OCI-LY3 (cell line): ENCODE data around the gene HDGF.

Experiments
- H2AFZ ChIP-seq: fragments of 200-600, 300-600 bp; shearing (Covaris generic); 2 replicates; pipeline ENCODE4 v1.6.0; 2014; ENCODE audit warnings: antibody characterized with exemption, low read depth, low read length
- H3K27ac ChIP-seq: fragments of 200-600, 300-600 bp; sonication (generic); 2 replicates; pipeline ENCODE4 v1.5.1; 2014; ENCODE audit warnings: mild to moderate bottlenecking, low read length, moderate library complexity, mixed read lengths
- H3K27me3 ChIP-seq: fragments of 200-600, 300-600 bp; sonication (generic); 2 replicates; pipeline ENCODE4 v1.6.1; 2014; ENCODE audit warnings: low read depth, low read length, mixed read lengths
- H3K36me3 ChIP-seq: fragments of 200-600, 300-600 bp; sonication (generic); replicated peaks from 2 replicates; pipeline ENCODE3; 2014; ENCODE audit warnings: low read depth, low read length, mixed read lengths
- H3K4me1 ChIP-seq: fragments of 300-600, 200-600 bp; sonication (generic); 2 replicates; pipeline ENCODE4 v1.6.1; 2014; ENCODE audit warnings: low read length, mixed read lengths
- H3K4me2 ChIP-seq: fragments of 200-600, 300-600 bp; sonication (generic); 2 replicates; pipeline ENCODE4 v1.6.1; 2014; ENCODE audit warnings: low read length, mixed read lengths
- H3K4me3 ChIP-seq: fragments of 300-600, 200-600 bp; sonication (generic); 2 replicates; pipeline ENCODE4 v1.5.1; 2014; ENCODE audit warnings: antibody characterized with exemption, mild to moderate bottlenecking, low read length, moderate library complexity
- H3K79me2 ChIP-seq: fragments of 300-600, 200-600 bp; shearing (Covaris generic); 2 replicates; pipeline ENCODE4 v1.6.1; 2014; ENCODE audit warnings: mild to moderate bottlenecking, low read length, mixed read lengths
- H3K9ac ChIP-seq: fragments of 300-600, 200-600 bp; shearing (Covaris generic); 2 replicates; pipeline ENCODE4 v1.6.0; 2014; ENCODE audit warnings: mild to moderate bottlenecking, low read length, moderate library complexity
- H3K9me3 ChIP-seq: fragments of 200-600, 300-600 bp; shearing (Covaris generic); 2 replicates; pipeline ENCODE4 v1.6.1; 2014; ENCODE audit warnings: low read length, mixed read lengths; ENCODE audit not compliant: insufficient read depth
- H4K20me1 ChIP-seq: fragments of 200-600, 300-600 bp; sonication (generic); 2 replicates; pipeline ENCODE4 v1.6.1; 2016; ENCODE audit warnings: low read length, mixed read lengths; ENCODE audit not compliant: insufficient read depth
- EZH2phosphoT487 ChIP-seq: fragments of 200-600 bp; shearing (Covaris generic); IDR thresholded peaks from 2 replicates; pipeline ENCODE4 v1.6.1; 2018; ENCODE audit warnings: antibody characterized with exemption, mixed run types, low read depth
- TF ChIP-seq, protein P1 (sequence below): fragments of 200-600, 300-600 bp; sonication (generic); IDR thresholded peaks from 2 replicates; pipeline ENCODE4 v1.5.1; 2014; ENCODE audit warnings: antibody characterized with exemption, low read length, low read depth

Gene HDGF

GRCh38 chr1:156755527-156755950 is 4.1 kb upstream of the HDGF start:
- no peak overlapping the region for H3K4me2 ChIP-seq
- no peaks in the 10 kb centered on the region for H3K27me3 ChIP-seq
- H3K4me1 ChIP-seq = peaks cover 8% of the 10 kb centered on the region
- H4K20me1 ChIP-seq = no peaks in the 10 kb centered on the region
- H2AFZ ChIP-seq = no peak overlapping the region
- TF ChIP-seq, protein P1, sequence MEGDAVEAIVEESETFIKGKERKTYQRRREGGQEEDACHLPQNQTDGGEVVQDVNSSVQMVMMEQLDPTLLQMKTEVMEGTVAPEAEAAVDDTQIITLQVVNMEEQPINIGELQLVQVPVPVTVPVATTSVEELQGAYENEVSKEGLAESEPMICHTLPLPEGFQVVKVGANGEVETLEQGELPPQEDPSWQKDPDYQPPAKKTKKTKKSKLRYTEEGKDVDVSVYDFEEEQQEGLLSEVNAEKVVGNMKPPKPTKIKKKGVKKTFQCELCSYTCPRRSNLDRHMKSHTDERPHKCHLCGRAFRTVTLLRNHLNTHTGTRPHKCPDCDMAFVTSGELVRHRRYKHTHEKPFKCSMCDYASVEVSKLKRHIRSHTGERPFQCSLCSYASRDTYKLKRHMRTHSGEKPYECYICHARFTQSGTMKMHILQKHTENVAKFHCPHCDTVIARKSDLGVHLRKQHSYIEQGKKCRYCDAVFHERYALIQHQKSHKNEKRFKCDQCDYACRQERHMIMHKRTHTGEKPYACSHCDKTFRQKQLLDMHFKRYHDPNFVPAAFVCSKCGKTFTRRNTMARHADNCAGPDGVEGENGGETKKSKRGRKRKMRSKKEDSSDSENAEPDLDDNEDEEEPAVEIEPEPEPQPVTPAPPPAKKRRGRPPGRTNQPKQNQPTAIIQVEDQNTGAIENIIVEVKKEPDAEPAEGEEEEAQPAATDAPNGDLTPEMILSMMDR = no peak
- TF ChIP-seq EZH2phosphoT487 = no peak
- H3K4me3 ChIP-seq = no peak overlapping the region
- H3K36me3 ChIP-seq = peaks cover 2% of the 10 kb centered on the region
- no peaks in the 10 kb centered on the region for H3K9me3 ChIP-seq
- peaks cover 27% of the 10 kb centered on the region for H3K79me2 ChIP-seq
- H3K9ac ChIP-seq = no peak overlapping the region
- H3K27ac ChIP-seq = no peak overlapping the region

GRCh38 chr1:156754219-156754618 is 2.7 kb upstream of the HDGF start:
- H3K4me3 ChIP-seq = no peak overlapping the region
- H3K27ac ChIP-seq = no peak overlapping the region
- no peaks in the 10 kb centered on the region for H4K20me1 ChIP-seq
- H3K9ac ChIP-seq = no peak overlapping the region
- no peak overlapping the region for H3K4me2 ChIP-seq
- no peak overlapping the region for H2AFZ ChIP-seq
- TF ChIP-seq, protein P1 = no peak
- peaks cover 15% of the 10 kb centered on the region for H3K36me3 ChIP-seq
- no peaks in the 10 kb centered on the region for H3K9me3 ChIP-seq
- peaks cover 13% of the 10 kb centered on the region for H3K4me1 ChIP-seq
- H3K27me3 ChIP-seq = no peaks in the 10 kb centered on the region
- peaks cover 40% of the 10 kb centered on the region for H3K79me2 ChIP-seq

DNA sequence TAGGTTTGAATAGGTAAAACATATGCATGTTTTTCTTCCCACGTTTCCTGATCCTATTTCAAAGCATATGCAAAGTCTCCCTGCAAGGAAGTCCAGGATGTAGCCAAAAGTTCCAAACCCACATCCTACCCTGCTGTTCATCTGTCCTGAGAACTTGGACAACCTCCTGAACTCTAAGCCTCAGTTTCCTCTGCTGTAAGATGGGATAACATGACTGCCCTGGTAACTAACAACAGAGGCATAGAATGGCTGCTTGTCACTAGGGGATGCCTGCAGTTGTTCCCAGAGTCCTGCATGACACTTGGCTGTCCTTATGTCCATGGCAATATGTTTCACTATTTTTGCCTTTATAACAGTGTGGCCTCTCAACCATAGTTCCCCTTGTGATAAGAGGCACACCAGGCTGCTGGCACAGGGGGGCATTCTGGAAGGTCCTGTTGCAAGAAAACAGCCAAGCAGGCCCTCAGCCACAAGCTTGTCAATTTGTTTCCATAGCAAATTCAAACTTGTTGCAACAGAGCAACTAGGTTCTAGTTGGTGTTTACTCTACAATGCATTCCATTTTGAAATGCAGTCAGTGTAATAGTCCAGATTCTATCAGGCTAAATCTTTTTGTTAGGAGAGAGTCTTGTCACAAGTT is 1.5 kb upstream of the HDGF start:
- TF ChIP-seq, protein P1 = no peak
- no peak for TF ChIP-seq EZH2phosphoT487
- Histone ChIP-seq H3K4me1 (peaks cover 26% of the 10 kb centered on the region), H2AFZ (no peak overlapping the region), H3K4me2 (peak overlapping the region; percentile 87), H3K9me3 (no peaks in the 10 kb centered on the region), H4K20me1 (peaks cover 6% of the 10 kb centered on the region), H3K27ac (no peak overlapping the region), H3K27me3 (no peaks in the 10 kb centered on the region), H3K9ac (peak overlapping the region; percentile 100), H3K4me3 (peak overlapping the region; percentile 89), H3K36me3 (peaks cover 21% of the 10 kb centered on the region), H3K79me2 (peaks cover 53% of the 10 kb centered on the region)

- TF ChIP-seq, protein P1 = no peak
- TF ChIP-seq EZH2phosphoT487 = no peak
- peak overlapping the region; percentile 87 for H3K4me2 ChIP-seq
- H2AFZ ChIP-seq = peak overlapping the region; percentile 53
- H3K4me3 ChIP-seq = peak overlapping the region; percentile 89
- H3K4me1 ChIP-seq = peaks cover 35% of the 10 kb centered on the region
- H3K9me3 ChIP-seq = no peaks in the 10 kb centered on the region
- peaks cover 21% of the 10 kb centered on the region for H3K36me3 ChIP-seq
- peak overlapping the region; percentile 68 for H3K27ac ChIP-seq
- H4K20me1 ChIP-seq = peaks cover 15% of the 10 kb centered on the region
- H3K79me2 ChIP-seq = peaks cover 63% of the 10 kb centered on the region
- H3K27me3 ChIP-seq = no peaks in the 10 kb centered on the region
- peak overlapping the region; percentile 100 for H3K9ac ChIP-seq
Measured at GRCh38 chr1:156751757-156752481, 444 bp upstream of the HDGF start.
